T-cell (primary cell): ENCODE data around the gene BABAM2. TPM values are rescaled to one million over a fixed set of nuclear protein-coding genes. Genes with fewer than 3 reads are reported as not detected.

Experiments used
- ATAC-seq, 4 experiments: fragments of 200-7000 bp in 3 of 4; fragments of 150-1000 bp in 1 of 4; cut with Tn5 transposase; replicated peaks in 1 of 4; 1 replicate in 3 of 4; 2 replicates in 1 of 4; pipeline ENCODE4 v1.10.0; 2021; ENCODE audit warnings: moderate library complexity in 3 of 4, mild to moderate bottlenecking in 2 of 4, moderate number of reproducible peaks in 1 of 4
- CTCF ChIA-PET, 2 donors: fragments of 300-600 bp; sonication (Branson Sonifier 250); formaldehyde crosslinking; loops; one replicate each; lab custom pipeline; 2022; ENCODE audit warnings: antibody characterized with exemption in 2 of 2; lab: Charles Lee
- POLR2A ChIA-PET, 2 donors: fragments of 300-600 bp; sonication (Branson Sonifier 250); formaldehyde crosslinking; loops; one replicate each; lab custom pipeline; 2022; ENCODE audit warnings: antibody characterized with exemption in 2 of 2; lab: Charles Lee
- DNase-seq, 35 experiments: peaks; one replicate each; pipeline versions ENCODE4 v3.0.0 to v3.0.0-alpha.2; 2013 to 2023
- H3K27ac ChIP-seq: one replicate; pipeline ENCODE4 v1.5.1; 2013; ENCODE audit warnings: low read length
- H3K27me3 ChIP-seq, 2 experiments: replicated peaks in 1 of 2; 1 replicate in 1 of 2; 2 replicates in 1 of 2; pipeline versions ENCODE4 v1.6.1 to v1.7.0; 2013; ENCODE audit warnings: low read length in 1 of 2, mixed read lengths in 1 of 2; ENCODE audit not compliant: control insufficient read depth in 2 of 2, insufficient read depth in 2 of 2; ENCODE audit errors: extremely low read depth in 1 of 2
- H3K36me3 ChIP-seq, 2 donors: 1 replicate in 1 of 2; 2 replicates in 1 of 2; pipeline versions ENCODE4 v1.6.1 to v1.7.0; 2013; ENCODE audit warnings: low read length in 1 of 2; ENCODE audit not compliant: control insufficient read depth in 2 of 2, insufficient read depth in 1 of 2; ENCODE audit errors: extremely low read depth in 1 of 2
- H3K4me1 ChIP-seq, 2 experiments: 1 replicate in 1 of 2; 2 replicates in 1 of 2; pipeline versions ENCODE4 v1.6.1 to v1.7.0; 2013; ENCODE audit warnings: low read length in 2 of 2, mixed read lengths in 1 of 2; ENCODE audit not compliant: insufficient read depth in 2 of 2, control insufficient read depth in 1 of 2; ENCODE audit errors: extremely low read depth in 1 of 2
- H3K4me3 ChIP-seq, 2 donors: 1 replicate in 1 of 2; 2 replicates in 1 of 2; pipeline versions ENCODE4 v1.5.1 to v1.7.0; 2013; ENCODE audit warnings: mild to moderate bottlenecking in 2 of 2, low read length in 1 of 2, moderate library complexity in 1 of 2; ENCODE audit not compliant: control insufficient read depth in 1 of 2; ENCODE audit errors: extremely low read depth in 1 of 2
- H3K9me3 ChIP-seq: 2 replicates; pipeline ENCODE4 v1.7.0; 2013
- H3K27ac Mint-ChIP-seq, 2 donors: one replicate each; pipeline ENCODE4 v1.8.0; 2020 to 2021; ENCODE audit warnings: mild to moderate bottlenecking in 2 of 2, mixed read lengths in 2 of 2
- H3K27me3 Mint-ChIP-seq, 2 donors: one replicate each; pipeline ENCODE4 v1.8.0; 2021 to 2022; ENCODE audit warnings: mixed read lengths in 2 of 2
- H3K36me3 Mint-ChIP-seq: one replicate; pipeline ENCODE4 v1.8.0; 2021; ENCODE audit warnings: mixed read lengths
- H3K4me1 Mint-ChIP-seq, 3 donors: one replicate each; pipeline ENCODE4 v1.8.0; 2020 to 2022; ENCODE audit warnings: mixed read lengths in 3 of 3, mild to moderate bottlenecking in 1 of 3
- H3K4me3 Mint-ChIP-seq, 3 donors: one replicate each; pipeline ENCODE4 v1.8.0; 2020 to 2022; ENCODE audit warnings: mild to moderate bottlenecking in 3 of 3, mixed read lengths in 3 of 3, moderate library complexity in 3 of 3
- H3K9me3 Mint-ChIP-seq, 3 donors: one replicate each; pipeline ENCODE4 v1.8.0; 2020 to 2022; ENCODE audit warnings: mixed read lengths in 3 of 3
- WGBS: methylation state at CpG from one replicate; pipeline ENCODE4 v1.1.5; 2013; ENCODE audit warnings: missing lambda C conversion rate; ENCODE audit not compliant: insufficient coverage; 5-methylcytosine and 5-hydroxymethylcytosine counted together
- total RNA-seq, 35 experiments: library from RNA in 6 of 35; stranded (reverse) in 6 of 35; fragments of 120-200 nt in 1 of 35; gene quantifications; one replicate each; pipeline versions ENCODE4 v1.2.1 to v1.2.4 and lab custom pipeline; 2013 to 2026

Gene BABAM2
- total RNA-seq, 5 donors from 2014 or later (not counting 1 experiment from before 2014, with no cell fraction given) = 28.4 to 45.2 (median 37.4) TPM

DNA sequence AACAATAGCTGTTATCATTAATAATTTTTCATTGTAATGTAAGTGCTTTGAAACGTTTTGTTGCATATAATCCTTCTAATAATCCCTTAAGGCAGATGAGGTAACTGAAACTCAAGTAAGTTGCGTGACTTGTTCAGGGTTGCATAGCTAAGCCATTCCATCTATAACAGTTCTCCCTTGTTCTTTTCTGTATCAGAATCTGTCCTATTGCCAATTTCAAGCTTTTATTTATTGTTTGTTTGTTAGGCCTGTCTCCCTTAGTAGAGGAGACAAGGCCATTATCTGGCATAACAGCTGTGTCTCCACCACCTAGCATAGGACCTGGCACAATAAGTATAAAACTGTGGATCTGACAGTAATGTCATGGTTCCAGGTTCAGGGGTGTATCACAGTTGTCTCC, 19.4 kb downstream of the BABAM2 start:
- ChIA-PET CTCF (no interaction called here), POLR2A (no interaction called here)
- Histone ChIP-seq H3K9me3 (no peaks in the 10 kb centered on the region), H3K27ac (no peak overlapping the region), H3K4me1 (no peaks in the 10 kb centered on the region), H3K27me3 (no peaks in the 10 kb centered on the region), H3K4me3 (no peak overlapping the region), H3K36me3 (no peaks in the 10 kb centered on the region)
- no peak for DNase-seq
- WGBS = no CpG with 5 or more reads among the region's 2 CpGs
- Mint-ChIP-seq H3K36me3 (peaks cover 54% of the 10 kb centered on the region), H3K27me3 (no peaks in the 10 kb centered on the region), H3K27ac (no peak overlapping the region), H3K4me3 (no peak overlapping the region), H3K4me1 (peaks cover 42 to 45% (median 43%) of the 10 kb centered on the region in 3 donors), H3K9me3 (no peaks in the 10 kb centered on the region)
- no peak for ATAC-seq

- H3K27me3 ChIP-seq = no peaks in the 10 kb centered on the region
- H3K27ac ChIP-seq = no peak overlapping the region
- H3K4me3 ChIP-seq = no peak overlapping the region
- no peaks in the 10 kb centered on the region for H3K4me1 ChIP-seq
- H3K4me1 Mint-ChIP-seq = peaks cover 26 to 34% (median 28%) of the 10 kb centered on the region in 3 donors
- no peak overlapping the region for H3K27ac Mint-ChIP-seq
- H3K9me3 ChIP-seq = no peaks in the 10 kb centered on the region
- no CpG with 5 or more reads among the region's 2 CpGs for WGBS
- POLR2A ChIA-PET = no interaction called here
- ATAC-seq = no peak
- CTCF ChIA-PET = interaction anchor here in 1 of 2 donors (0.6 kb wide), 1 partner anchor 21 kb away, joined by 3 read pairs; no protein-coding TSS in a partner anchor
- H3K9me3 Mint-ChIP-seq = no peaks in the 10 kb centered on the region
- no peak overlapping the region for H3K4me3 Mint-ChIP-seq
- no peaks in the 10 kb centered on the region for H3K27me3 Mint-ChIP-seq
- H3K36me3 ChIP-seq = no peaks in the 10 kb centered on the region
- DNase-seq = no peak
- H3K36me3 Mint-ChIP-seq = peaks cover 41% of the 10 kb centered on the region
Observed at GRCh38 chr2:27911458-27912210, 21.1 kb downstream of the BABAM2 start.

DNA sequence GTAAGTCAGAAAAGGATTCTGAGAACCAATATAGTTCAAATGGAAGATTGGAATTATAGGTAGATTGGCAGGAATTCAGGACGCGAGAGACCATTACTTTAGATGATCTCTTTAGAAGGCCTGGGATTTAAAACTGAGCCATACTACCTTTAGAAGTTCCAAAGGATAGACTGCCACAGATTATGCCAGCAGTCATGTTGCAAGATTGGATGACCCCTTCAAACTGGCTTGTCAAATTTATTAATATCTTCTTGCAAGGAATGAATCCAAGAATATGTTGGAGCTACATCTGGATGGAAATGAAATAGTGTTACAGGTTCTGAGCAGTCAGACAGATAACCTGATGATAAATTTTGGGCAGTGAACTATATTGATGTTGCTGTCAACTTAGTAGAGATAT, 22.0 kb downstream of the BABAM2 start:
- Histone ChIP-seq H3K36me3 (no peaks in the 10 kb centered on the region), H3K27ac (no peak overlapping the region), H3K27me3 (no peaks in the 10 kb centered on the region), H3K9me3 (no peaks in the 10 kb centered on the region), H3K4me3 (no peak overlapping the region), H3K4me1 (no peaks in the 10 kb centered on the region)
- Mint-ChIP-seq H3K9me3 (no peaks in the 10 kb centered on the region), H3K27ac (no peak overlapping the region), H3K27me3 (no peaks in the 10 kb centered on the region), H3K4me3 (no peak overlapping the region), H3K36me3 (peaks cover 34% of the 10 kb centered on the region), H3K4me1 (peaks cover 26 to 28% (median 27%) of the 10 kb centered on the region in 3 donors)
- CTCF ChIA-PET = interaction anchor here in 1 of 2 donors (0.6 kb wide), 1 partner anchor 20 kb away, joined by 3 read pairs; no protein-coding TSS in a partner anchor
- POLR2A ChIA-PET = interaction anchor here in 1 of 2 donors (0.8 kb wide), 1 partner anchor 22 kb away, joined by 5 read pairs; the partner anchor contains the start of genes BABAM2 and RBKS
- 94% methylated on average over 2 of the region's 2 CpGs for WGBS
- DNase-seq (no peak), ATAC-seq (no peak)

DNA sequence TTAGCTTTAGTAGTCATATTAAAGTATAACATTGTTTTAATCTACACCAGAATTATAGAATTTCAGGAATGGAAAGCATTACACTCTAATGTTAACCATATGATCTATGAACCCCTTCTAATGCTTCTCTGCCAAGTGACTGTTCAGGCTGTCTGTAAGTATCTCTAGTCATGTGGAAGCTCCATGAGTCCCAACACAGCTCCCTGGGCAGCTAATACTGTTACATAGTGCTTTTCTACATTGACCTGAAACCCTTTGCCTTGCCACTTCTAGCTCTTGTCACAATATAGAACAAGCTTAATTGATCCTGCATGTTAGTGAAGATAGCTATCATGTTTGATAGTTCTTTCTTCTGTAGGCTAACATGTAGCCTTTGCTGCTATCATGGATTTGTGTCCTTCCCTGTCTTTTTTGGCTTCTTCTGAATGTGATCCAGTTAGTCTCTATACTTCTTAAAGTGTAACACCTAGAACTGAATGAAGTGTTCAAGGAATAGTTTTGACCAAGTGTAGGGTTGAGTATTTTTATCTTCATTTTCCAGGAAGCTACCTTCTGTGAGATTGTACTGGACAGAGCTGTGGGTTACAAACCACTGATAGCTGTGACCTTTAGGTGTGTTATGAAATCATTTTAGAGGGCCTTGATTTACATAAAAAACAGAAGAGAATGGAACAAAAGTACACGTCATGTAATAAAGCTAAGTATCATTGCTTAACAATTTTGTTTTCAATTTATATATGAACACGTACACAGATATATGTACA, 23.7 kb downstream of the BABAM2 start:
- no CpG with 5 or more reads among the region's 2 CpGs for WGBS
- CTCF ChIA-PET = interaction anchor here (0.7 to 1.8 kb wide), 3 partner anchors 19 to 305 kb away, joined by 4 to 5 read pairs (median 4); partner anchors contain the start of genes BABAM2 (in 1 of the 2) and RBKS (in 1 of the 2)
- DNase-seq (no peak), ATAC-seq (no peak)
- H3K4me1 Mint-ChIP-seq = peaks cover 25 to 28% (median 28%) of the 10 kb centered on the region in 3 donors
- Histone ChIP-seq H3K4me1 (no peaks in the 10 kb centered on the region), H3K9me3 (no peaks in the 10 kb centered on the region), H3K4me3 (no peak overlapping the region), H3K27ac (no peak overlapping the region), H3K36me3 (no peaks in the 10 kb centered on the region), H3K27me3 (no peaks in the 10 kb centered on the region)
- POLR2A ChIA-PET = interaction anchor here in 1 of 2 donors (0.6 kb wide), 1 partner anchor 424 kb away, joined by 3 read pairs; no protein-coding TSS in a partner anchor
- H3K9me3 Mint-ChIP-seq = no peaks in the 10 kb centered on the region
- H3K4me3 Mint-ChIP-seq = no peak overlapping the region
- H3K36me3 Mint-ChIP-seq = peaks cover 28% of the 10 kb centered on the region
- H3K27me3 Mint-ChIP-seq = no peaks in the 10 kb centered on the region
- peak overlapping the region in 1 of 2 donors; percentile 7 for H3K27ac Mint-ChIP-seq

GRCh38 chr2:27914805-27915175, 24.3 kb downstream of the BABAM2 start:
- H3K9me3 Mint-ChIP-seq = no peaks in the 10 kb centered on the region
- POLR2A ChIA-PET = no interaction called here
- no peak overlapping the region for H3K4me3 Mint-ChIP-seq
- peaks cover 29 to 31% (median 30%) of the 10 kb centered on the region in 3 donors for H3K4me1 Mint-ChIP-seq
- no peak overlapping the region for H3K27ac Mint-ChIP-seq
- ATAC-seq = no peak
- Histone ChIP-seq H3K9me3 (no peaks in the 10 kb centered on the region), H3K4me1 (no peaks in the 10 kb centered on the region), H3K36me3 (no peaks in the 10 kb centered on the region), H3K4me3 (no peak overlapping the region), H3K27ac (no peak overlapping the region), H3K27me3 (no peaks in the 10 kb centered on the region)
- DNase-seq = no peak
- peaks cover 24% of the 10 kb centered on the region for H3K36me3 Mint-ChIP-seq
- H3K27me3 Mint-ChIP-seq = no peaks in the 10 kb centered on the region
- CTCF ChIA-PET = interaction anchor here (0.7 to 1.8 kb wide), 3 partner anchors 20 to 304 kb away, joined by 4 to 5 read pairs (median 4); partner anchors contain the start of genes BABAM2 (in 1 of the 2) and RBKS (in 1 of the 2)

DNA sequence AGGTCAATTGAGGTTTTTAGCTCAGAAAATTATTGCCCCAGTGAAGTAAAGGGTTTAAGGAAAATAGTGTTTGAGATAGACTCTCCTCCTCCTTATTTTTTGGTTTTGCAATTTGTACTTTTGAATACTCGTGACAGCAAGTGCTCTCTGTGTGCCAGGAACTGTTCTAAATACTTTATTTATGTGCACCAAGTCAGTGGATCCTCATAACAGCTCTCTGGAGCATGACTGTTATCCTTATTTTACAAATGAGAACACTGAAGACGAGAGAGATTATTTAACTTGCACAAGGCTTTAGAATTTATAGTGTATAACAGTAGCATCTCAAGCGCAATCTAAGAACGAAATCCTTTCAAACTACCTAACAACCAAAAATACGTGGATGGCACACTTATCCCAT, 24.7 kb downstream of the BABAM2 start:
- ATAC-seq (no peak), DNase-seq (no peak)
- no CpG with 5 or more reads among the region's 5 CpGs for WGBS
- H3K4me1 Mint-ChIP-seq = peaks cover 31 to 35% (median 31%) of the 10 kb centered on the region in 3 donors
- Histone ChIP-seq H3K4me1 (no peaks in the 10 kb centered on the region), H3K9me3 (no peaks in the 10 kb centered on the region), H3K27me3 (no peaks in the 10 kb centered on the region), H3K4me3 (no peak overlapping the region), H3K27ac (no peak overlapping the region), H3K36me3 (no peaks in the 10 kb centered on the region)
- ChIA-PET POLR2A (no interaction called here), CTCF (interaction anchor here (0.7 to 1.8 kb wide), 2 partner anchors 25 to 304 kb away, joined by 4 to 5 read pairs; partner anchors contain the start of genes BABAM2 (in 1 of the 2) and RBKS (in 1 of the 2))
- H3K27ac Mint-ChIP-seq = no peak overlapping the region
- H3K9me3 Mint-ChIP-seq = no peaks in the 10 kb centered on the region
- no peak overlapping the region for H3K4me3 Mint-ChIP-seq
- H3K27me3 Mint-ChIP-seq = no peaks in the 10 kb centered on the region
- H3K36me3 Mint-ChIP-seq = peaks cover 26% of the 10 kb centered on the region
